HG03457 (cell line): Measurements from ENCODE around the gene PHLDB3.
"Not testable (repeated sequence)": the region's sequence is repeated elsewhere in the genome, so short reads cannot be mapped to it uniquely, and the experiment has no call there.

Experiments used
- ATAC-seq: cut with Tn5 transposase; IDR thresholded peaks from one replicate; pipeline ENCODE4 v1.9.1; 2021; ENCODE audit warnings: moderate number of reproducible peaks; ENCODE audit not compliant: unreplicated experiment

The PHLDB3 gene

GRCh38 chr19:43446746-43447489 is 57.6 kb downstream of the PHLDB3 start:
- no peak for ATAC-seq

- no peak for ATAC-seq
Measured at GRCh38 chr19:43445426-43445825, 59.1 kb downstream of the PHLDB3 start.

GRCh38 chr19:43444531-43445287 is 59.8 kb downstream of the PHLDB3 start:
- ATAC-seq, result no peak

GRCh38 chr19:43444091-43444490 is 60.5 kb downstream of the PHLDB3 start:
- ATAC-seq, result not testable (repeated sequence)

- ATAC-seq, result no peak
Measured at GRCh38 chr19:43441716-43442115, 62.8 kb downstream of the PHLDB3 start.

GRCh38 chr19:43439709-43440063 is 64.9 kb downstream of the PHLDB3 start:
- no peak for ATAC-seq

GRCh38 chr19:43439032-43439708 is 65.4 kb downstream of the PHLDB3 start:
- no peak for ATAC-seq

- ATAC-seq, result no peak
Measured at GRCh38 chr19:43438291-43439031, 66.1 kb downstream of the PHLDB3 start.

GRCh38 chr19:43437712-43438111 is 66.8 kb downstream of the PHLDB3 start:
- no peak for ATAC-seq

GRCh38 chr19:43437284-43437683 is 67.3 kb downstream of the PHLDB3 start:
- ATAC-seq, result not testable (repeated sequence)

- ATAC-seq, result no peak
Measured at GRCh38 chr19:43435775-43436174, 68.8 kb downstream of the PHLDB3 start.

GRCh38 chr19:43433689-43434088 is 70.9 kb downstream of the PHLDB3 start:
- no peak for ATAC-seq

GRCh38 chr19:43433358-43433673 is 71.2 kb downstream of the PHLDB3 start:
- no peak for ATAC-seq

- ATAC-seq, result no peak
Measured at GRCh38 chr19:43430976-43431375, 73.6 kb downstream of the PHLDB3 start.

- ATAC-seq, result no peak
Measured at GRCh38 chr19:43430142-43430710, 74.3 kb downstream of the PHLDB3 start.

GRCh38 chr19:43429395-43429794 is 75.2 kb downstream of the PHLDB3 start:
- ATAC-seq, result no peak

- no peak for ATAC-seq
Measured at GRCh38 chr19:43425567-43426392, 78.8 kb downstream of the PHLDB3 start.
